Prostate gland (tissue), 2 donors: ENCODE data around the gene ITPR1. TPM values are rescaled to one million over a fixed set of nuclear protein-coding genes. Genes with fewer than 3 reads are reported as not detected.

ENCODE experiments used
- DNase-seq: peaks from one replicate; pipeline ENCODE4 v3.0.0-alpha.2; 2019; ENCODE audit warnings: low spot score
- H3K27ac ChIP-seq, 2 donors: fragments of 200-600 bp; sonication (generic); 2 replicates each; pipeline ENCODE4 v1.5.1; 2017 to 2019
- H3K27me3 ChIP-seq: fragments of 200-600 bp; sonication (generic); replicated peaks from 2 replicates; pipeline ENCODE4 v1.5.1; 2019; ENCODE audit not compliant: insufficient read depth
- H3K36me3 ChIP-seq, 2 donors: fragments of 200-600 bp; sonication (generic); 1 replicate in 1 of 2; 2 replicates in 1 of 2; pipeline versions ENCODE4 v1.5.1 to v1.8.1; 2017 to 2019
- H3K4me1 ChIP-seq: fragments of 200-600 bp; sonication (generic); replicated peaks from 2 replicates; pipeline ENCODE4 v1.5.1; 2019
- H3K4me3 ChIP-seq, 2 donors: fragments of 200-600 bp; sonication (generic); 2 replicates each; pipeline ENCODE4 v1.5.1; 2017 to 2019
- H3K9me3 ChIP-seq: fragments of 200-600 bp; sonication (generic); 2 replicates; pipeline ENCODE4 v1.5.1; 2017
- CTCF ChIP-seq, 4 experiments: fragments of 200-600 bp in 2 of 4; fragments of 450-650 bp in 2 of 4; sonication (generic) in 2 of 4; IDR thresholded peaks; 1 replicate in 3 of 4; 2 replicates in 1 of 4; pipeline ENCODE4 v1.5.1; 2016 to 2019; ENCODE audit warnings: antibody characterized with exemption in 4 of 4, mild to moderate bottlenecking in 2 of 4, moderate library complexity in 2 of 4
- POLR2A ChIP-seq: fragments of 450-650 bp; IDR thresholded peaks from one replicate; pipeline ENCODE4 v1.6.1; 2016; ENCODE audit warnings: antibody characterized with exemption, mild to moderate bottlenecking
- POLR2AphosphoS5 ChIP-seq: sonication (generic); formaldehyde crosslinking; IDR thresholded peaks from one replicate; pipeline ENCODE4 v1.6.1; 2017; ENCODE audit warnings: antibody characterized with exemption
- WGBS: methylation state at CpG from one replicate; pipeline ENCODE4 v1.1.5; 2018; 5-methylcytosine and 5-hydroxymethylcytosine counted together
- intact Hi-C: fragments of 100-400 bp; cut with DNase I; formaldehyde crosslinking; loops from one replicate; pipeline ENCODE4 v1.14.2; 2022
- total RNA-seq, 2 donors: library from RNA; depleted of rRNA; stranded (reverse); fragments of >200 nt; gene quantifications; one replicate each; pipeline ENCODE4 v1.1.0, GENCODE V29; 2016

Gene ITPR1
- total RNA-seq, 2 donors from 2014 or later: 80.0 to 126 TPM

DNA sequence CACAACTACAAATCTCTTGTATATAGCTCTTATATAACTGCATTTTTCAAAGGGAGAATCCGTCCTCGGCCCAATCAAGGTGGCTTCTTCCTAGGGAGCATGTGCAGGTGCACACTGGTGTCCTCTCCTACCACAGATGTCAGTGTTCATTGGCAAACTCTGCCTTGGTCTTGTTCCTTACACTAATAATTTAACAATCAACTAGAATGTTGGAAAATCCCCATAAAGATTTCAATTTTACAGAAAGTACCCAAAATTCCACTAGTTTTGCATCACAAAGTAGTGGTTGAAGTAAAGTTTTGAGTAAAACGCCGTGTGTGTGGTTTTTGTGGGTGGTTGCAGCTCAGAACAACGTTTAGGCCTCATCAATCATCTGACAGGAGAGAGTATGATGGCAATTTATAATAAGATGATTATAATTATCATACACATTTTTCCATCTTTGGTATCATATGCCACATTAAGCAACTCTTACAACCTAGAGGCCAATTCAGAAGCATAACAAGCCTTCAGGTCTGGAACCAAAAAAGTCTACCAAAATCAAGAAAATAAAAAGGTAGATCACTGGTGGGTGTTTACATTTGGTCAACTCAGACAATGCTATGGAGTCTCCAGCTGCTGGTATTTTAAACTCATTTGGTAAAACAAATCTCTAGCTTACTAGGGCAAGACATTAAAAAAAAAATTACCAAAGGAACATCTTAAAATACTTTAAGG lies 357.2 kb downstream of the ITPR1 start:
- TF ChIP-seq POLR2A (no peak), POLR2AphosphoS5 (no peak), CTCF (IDR thresholded peaks at IDR 0.05) (no peak)
- no peak overlapping the region for H3K27ac ChIP-seq

DNA sequence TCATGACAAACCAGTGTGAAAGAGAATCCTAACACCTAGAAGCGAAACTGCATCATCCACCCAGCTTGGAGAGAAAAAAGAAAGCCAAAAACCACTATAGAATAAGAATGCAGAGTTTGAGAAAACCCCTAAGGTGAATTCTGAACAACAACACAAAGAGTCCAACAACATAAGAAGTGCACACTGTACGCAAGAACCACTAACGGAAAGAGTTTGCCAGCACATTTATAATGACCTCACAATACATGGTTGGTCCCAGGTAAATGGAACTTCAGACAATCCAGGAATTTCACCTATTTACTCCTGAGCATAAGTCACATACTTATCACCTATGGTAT lies 357.7 kb downstream of the ITPR1 start:
- Histone ChIP-seq H3K36me3 (no peaks in the 10 kb centered on the region), H3K27me3 (no peaks in the 10 kb centered on the region), H3K4me3 (no peak overlapping the region), H3K4me1 (no peaks in the 10 kb centered on the region), H3K9me3 (no peaks in the 10 kb centered on the region), H3K27ac (no peak overlapping the region)
- WGBS: 93% methylated on average over 3 of the region's 3 CpGs
- DNase-seq: no peak
- intact Hi-C loops: no loop called here
- TF ChIP-seq POLR2A: no peak
- TF ChIP-seq CTCF (IDR thresholded peaks at IDR 0.05): no peak
- no peak for TF ChIP-seq POLR2AphosphoS5

More for the DNA sequence above, 357.2 kb downstream of the ITPR1 start:
- Histone ChIP-seq H3K27me3 (no peaks in the 10 kb centered on the region), H3K4me1 (no peaks in the 10 kb centered on the region), H3K9me3 (no peaks in the 10 kb centered on the region), H3K36me3 (no peaks in the 10 kb centered on the region), H3K4me3 (no peak overlapping the region)
- intact Hi-C loops: no loop called here
- 79% methylated on average over 5 of the region's 5 CpGs for WGBS
- DNase-seq: no peak

DNA sequence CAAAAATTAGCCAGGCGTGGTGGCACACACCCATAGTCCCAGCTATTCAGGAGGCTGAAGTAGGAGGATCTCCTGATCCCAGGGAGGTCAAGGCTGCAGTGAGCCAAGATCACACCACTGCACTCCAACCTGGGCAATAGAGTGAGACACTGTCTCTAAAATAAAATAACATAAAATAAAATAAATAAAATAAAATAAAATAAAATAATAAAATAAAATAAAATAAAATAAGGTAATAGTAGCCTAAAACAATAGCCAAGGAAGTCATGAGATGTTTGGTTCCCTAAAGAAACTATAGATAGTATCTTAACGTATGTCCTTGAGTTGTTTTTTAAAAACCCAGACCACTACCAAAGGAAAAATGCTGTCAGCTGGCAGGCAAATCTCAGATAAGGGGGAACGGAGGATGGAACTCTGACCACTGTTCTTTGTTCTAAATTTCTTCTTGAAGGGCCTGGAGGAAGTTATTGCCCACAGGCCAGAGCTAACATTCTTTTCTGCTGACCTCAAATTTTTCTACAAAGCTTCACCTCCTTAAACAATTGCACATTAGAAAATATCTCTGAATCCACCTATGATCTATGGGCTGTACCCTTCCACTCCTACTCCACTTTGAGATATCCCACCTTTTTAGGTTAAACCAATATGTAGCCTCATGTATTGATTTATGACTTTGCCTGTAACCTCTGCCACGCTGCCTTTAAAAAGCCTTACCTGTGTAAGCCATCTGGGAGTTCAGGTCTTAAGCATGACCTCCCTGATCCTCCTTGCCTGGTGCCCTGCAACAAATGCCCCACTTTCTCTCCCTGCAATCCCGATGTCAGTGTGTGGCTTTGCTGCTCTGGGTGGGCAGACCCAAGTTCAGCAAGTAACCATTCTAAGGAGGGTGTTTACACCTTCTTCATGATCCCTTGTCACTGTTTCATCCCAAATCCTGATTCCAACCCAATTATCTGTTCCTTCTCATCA lies 359.9 kb downstream of the ITPR1 start:
- 83% methylated on average over 5 of the region's 5 CpGs for WGBS
- H3K4me1 ChIP-seq: no peaks in the 10 kb centered on the region
- intact Hi-C loops: no loop called here
- H3K4me3 ChIP-seq: no peak overlapping the region
- H3K9me3 ChIP-seq: no peaks in the 10 kb centered on the region
- DNase-seq: no peak
- no peaks in the 10 kb centered on the region for H3K36me3 ChIP-seq
- no peak for TF ChIP-seq POLR2A
- TF ChIP-seq POLR2AphosphoS5: no peak
- no peak for TF ChIP-seq CTCF (IDR thresholded peaks at IDR 0.05)
- no peak overlapping the region for H3K27ac ChIP-seq
- H3K27me3 ChIP-seq: no peaks in the 10 kb centered on the region

GRCh38 chr3:4853749-4854140 lies 360.6 kb downstream of the ITPR1 start:
- Histone ChIP-seq H3K27ac (no peak overlapping the region), H3K4me1 (no peaks in the 10 kb centered on the region), H3K4me3 (no peak overlapping the region), H3K36me3 (no peaks in the 10 kb centered on the region), H3K27me3 (no peaks in the 10 kb centered on the region), H3K9me3 (no peaks in the 10 kb centered on the region)
- no peak for TF ChIP-seq POLR2A
- no peak for TF ChIP-seq POLR2AphosphoS5
- TF ChIP-seq CTCF (IDR thresholded peaks at IDR 0.05): no peak
- no peak for DNase-seq
- intact Hi-C loops: no loop called here
